ENCODE results near the gene LTBP1. TPM values are rescaled to one million over a fixed set of nuclear protein-coding genes. Genes with fewer than 3 reads are reported as not detected.
A peak's percentile ranks its signal among the peaks of the same experiment; 100 is the strongest.
"Not testable (repeated sequence)": the region's sequence is repeated elsewhere in the genome, so short reads cannot be mapped to it uniquely, and the experiment has no call there.

Gene LTBP1
- total and polyA plus RNA-seq, 2 experiments from 2014 or later: 157 to 211 TPM

- Histone ChIP-seq H3K9me2 (ENCODE audit: insufficient read depth) (no peaks in the 10 kb centered on the region), H4K20me1 (ENCODE audit: insufficient read depth) (no peaks in the 10 kb centered on the region), H3F3A (ENCODE audit: insufficient read depth) (peaks cover 13% of the 10 kb centered on the region), H3K4me2 (ENCODE audit: unreplicated experiment) (no peak overlapping the region), H3K79me2 (ENCODE audit: insufficient read depth) (no peaks in the 10 kb centered on the region), H3K27me3 (replicated peaks; ENCODE audit: insufficient read depth) (no peaks in the 10 kb centered on the region), H2AFZ (no peak overlapping the region), H3K9me3 (ENCODE audit: low read depth) (no peaks in the 10 kb centered on the region), H3K4me3 (no peak overlapping the region), H3K27ac (no peak overlapping the region), H3K9ac (no peak overlapping the region), H3K36me3 (ENCODE audit: low read depth) (peaks cover 16% of the 10 kb centered on the region), H3K4me1 (ENCODE audit: insufficient read depth) (peaks cover 10% of the 10 kb centered on the region; the same call in 1 of the 2 replicates)
- no peak for DNase-seq
- no peak for TF ChIP-seq EZH2 (IDR thresholded peaks at IDR 0.05; ENCODE audit: insufficient read depth, poor library complexity, severe bottlenecking)
- no peak for TF ChIP-seq EZH2phosphoT487 (IDR thresholded peaks at IDR 0.05; ENCODE audit: insufficient read depth, low read depth)
- in situ Hi-C loops (cut with MboI): no loop called here
- 74 to 80% methylated on average over 5 of the region's 5 CpGs for WGBS, 2 experiments (ENCODE audit: low coverage in 1 of 2, low lambda C conversion rate in 2 of 2, missing lambda C conversion rate in 2 of 2)
Observed at GRCh38 chr2:33363325-33364298, 416.9 kb downstream of the LTBP1 start.

GRCh38 chr2:33365264-33365970, 418.7 kb downstream of the LTBP1 start:
- H3K27me3 ChIP-seq (replicated peaks; ENCODE audit: insufficient read depth): no peaks in the 10 kb centered on the region
- peaks cover 13% of the 10 kb centered on the region for H3F3A ChIP-seq (ENCODE audit: insufficient read depth)
- no peaks in the 10 kb centered on the region for H3K79me2 ChIP-seq (ENCODE audit: insufficient read depth)
- no peak for DNase-seq
- in situ Hi-C loops (cut with MboI): no loop called here
- H3K9me2 ChIP-seq (ENCODE audit: insufficient read depth): no peaks in the 10 kb centered on the region
- H3K9me3 ChIP-seq (ENCODE audit: low read depth): no peaks in the 10 kb centered on the region
- H2AFZ ChIP-seq: no peak overlapping the region
- TF ChIP-seq EZH2 (IDR thresholded peaks at IDR 0.05; ENCODE audit: insufficient read depth, poor library complexity, severe bottlenecking): no peak
- no peak for TF ChIP-seq EZH2phosphoT487 (IDR thresholded peaks at IDR 0.05; ENCODE audit: insufficient read depth, low read depth)
- H3K27ac ChIP-seq: no peak overlapping the region
- WGBS, 2 experiments (ENCODE audit: low coverage in 1 of 2, low lambda C conversion rate in 2 of 2, missing lambda C conversion rate in 2 of 2): 65% methylated on average over 9 of the region's 9 CpGs
- H3K4me1 ChIP-seq (ENCODE audit: insufficient read depth): peaks cover 10% of the 10 kb centered on the region; the same call in 1 of the 2 replicates
- no peaks in the 10 kb centered on the region for H4K20me1 ChIP-seq (ENCODE audit: insufficient read depth)
- H3K4me2 ChIP-seq (ENCODE audit: unreplicated experiment): no peak overlapping the region
- H3K4me3 ChIP-seq: no peak overlapping the region
- H3K9ac ChIP-seq: no peak overlapping the region
- H3K36me3 ChIP-seq (ENCODE audit: low read depth): peaks cover 16% of the 10 kb centered on the region

GRCh38 chr2:33366473-33366872, 419.7 kb downstream of the LTBP1 start:
- Histone ChIP-seq H3K9me3 (ENCODE audit: low read depth) (no peaks in the 10 kb centered on the region), H4K20me1 (ENCODE audit: insufficient read depth) (no peaks in the 10 kb centered on the region), H3K9me2 (ENCODE audit: insufficient read depth) (no peaks in the 10 kb centered on the region), H3K4me2 (ENCODE audit: unreplicated experiment) (no peak overlapping the region), H3F3A (ENCODE audit: insufficient read depth) (peaks cover 16% of the 10 kb centered on the region), H3K27me3 (replicated peaks; ENCODE audit: insufficient read depth) (no peaks in the 10 kb centered on the region), H3K27ac (peak overlapping the region; percentile 3; the same call in 1 of the 2 replicates), H3K4me1 (ENCODE audit: insufficient read depth) (peaks cover 10% of the 10 kb centered on the region; the same call in 1 of the 2 replicates), H3K79me2 (ENCODE audit: insufficient read depth) (no peaks in the 10 kb centered on the region), H3K36me3 (ENCODE audit: low read depth) (peaks cover 16% of the 10 kb centered on the region), H2AFZ (no peak overlapping the region), H3K9ac (no peak overlapping the region), H3K4me3 (no peak overlapping the region)
- 59 to 60% methylated on average over 5 of the region's 5 CpGs for WGBS, 2 experiments (ENCODE audit: low coverage in 1 of 2, low lambda C conversion rate in 2 of 2, missing lambda C conversion rate in 2 of 2)
- DNase-seq: peak; percentile 68
- TF ChIP-seq EZH2phosphoT487 (IDR thresholded peaks at IDR 0.05; ENCODE audit: insufficient read depth, low read depth) (no peak), EZH2 (IDR thresholded peaks at IDR 0.05; ENCODE audit: insufficient read depth, poor library complexity, severe bottlenecking) (no peak)
- in situ Hi-C loops (cut with MboI): no loop called here

- H3K27me3 ChIP-seq (replicated peaks; ENCODE audit: insufficient read depth); H3K27ac ChIP-seq; H3K9me3 ChIP-seq (ENCODE audit: low read depth); H3K79me2 ChIP-seq (ENCODE audit: insufficient read depth); H3K9me2 ChIP-seq (ENCODE audit: insufficient read depth); H4K20me1 ChIP-seq (ENCODE audit: insufficient read depth); DNase-seq; H3K4me2 ChIP-seq (ENCODE audit: unreplicated experiment); in situ Hi-C loops (cut with MboI); H3K9ac ChIP-seq; H3K4me3 ChIP-seq; H2AFZ ChIP-seq: not testable (repeated sequence)
- 97 to 98% methylated on average over 7 of the region's 7 CpGs for WGBS, 2 experiments (ENCODE audit: low coverage in 1 of 2, low lambda C conversion rate in 2 of 2, missing lambda C conversion rate in 2 of 2)
- Histone ChIP-seq H3K36me3 (ENCODE audit: low read depth) (peaks cover 16% of the 10 kb centered on the region; the same call in 1 of the 2 replicates), H3K4me1 (ENCODE audit: insufficient read depth) (peaks cover 15% of the 10 kb centered on the region), H3F3A (ENCODE audit: insufficient read depth) (peaks cover 26% of the 10 kb centered on the region)
Observed at GRCh38 chr2:33368524-33368923, 421.8 kb downstream of the LTBP1 start.
